K562 (cell line): ENCODE results near the gene DNASE2B. TPM values are rescaled to one million over a fixed set of nuclear protein-coding genes. Genes with fewer than 3 reads are reported as not detected.

Source experiments
- RAD21 ChIP-seq, 2 experiments: fragments of 250-450 bp in 1 of 2; fragments of 450-650 bp in 1 of 2; sonication (Bioruptor Pico) in 1 of 2; formaldehyde crosslinking in 1 of 2; IDR thresholded peaks in 1 of 2; conservative IDR thresholded peaks in 1 of 2; 2 replicates each; pipeline versions ENCODE4 v1.4.0 to v1.8.0; 2020 to 2022; ENCODE audit warnings: mild to moderate bottlenecking in 2 of 2, moderate library complexity in 1 of 2
- SMAD2 ChIP-seq: fragments of 150-350 bp; IDR thresholded peaks from 2 replicates; pipeline ENCODE4 v1.6.1; 2014; ENCODE audit warnings: low read depth, mild to moderate bottlenecking, low read length
- SMAD4 ChIP-seq: fragments of 250-450 bp; sonication (Bioruptor Pico); conservative IDR thresholded peaks from 2 replicates; pipeline ENCODE4 v1.8.0; 2021; ENCODE audit warnings: inconsistent platforms, mild to moderate bottlenecking, moderate library complexity
- SMC3 ChIP-seq: conservative IDR thresholded peaks from 2 replicates; pipeline ENCODE4 v1.6.1; 2011; ENCODE audit warnings: low read depth, low read length, improper control_type of control experiment; ENCODE audit not compliant: insufficient read depth
- ZNF384 ChIP-seq: IDR thresholded peaks from 2 replicates; pipeline ENCODE4 v1.6.1; 2012; ENCODE audit warnings: low read depth, low read length, improper control_type of control experiment
- polyA plus RNA-seq, 8 experiments: library from polyadenylated mRNA; depleted of rRNA in 4 of 8; stranded (reverse) in 5 of 8; unstranded in 3 of 8; fragments of >200 nt; fragmentation: Nextera tagmentation in 2 of 8; fragmentation: Illumina TruSeq in 1 of 8; extraction: Ambion mirVana in 2 of 8; extraction: Trizol in 1 of 8; gene quantifications; 2 replicates each; pipeline versions ENCODE4 v1.2.1 to v1.2.3, GENCODE V29; 2011 to 2014; ENCODE audit warnings: inconsistent platforms in 1 of 8, missing spikeins in 1 of 8
- total RNA-seq, 7 experiments: library from RNA; depleted of rRNA in 6 of 7; stranded (reverse); fragments of >200 nt in 6 of 7; fragmentation: Illumina TruSeq in 2 of 7; extraction: Trizol in 2 of 7; gene quantifications; 2 replicates each; pipeline versions ENCODE4 v1.2.1 to v1.2.3, GENCODE V29; 2011 to 2021; ENCODE audit warnings: low replicate concordance in 1 of 7
- TF ChIP-seq, protein P1 (sequence below): fragments of 450-650 bp; formaldehyde crosslinking; IDR thresholded peaks from 2 replicates; pipeline ENCODE4 v1.4.0; 2020; ENCODE audit warnings: mild to moderate bottlenecking, moderate library complexity
- TF ChIP-seq, protein P2 (sequence below): fragments of 450-650 bp; formaldehyde crosslinking; IDR thresholded peaks from 2 replicates; pipeline ENCODE4 v1.4.0; 2022; ENCODE audit warnings: missing genetic modification characterization
- TF ChIP-seq, protein P3 (sequence below), 3 experiments: IDR thresholded peaks in 2 of 3; conservative IDR thresholded peaks in 1 of 3; 2 replicates each; pipeline ENCODE4 v1.5.1; 2011 to 2012; ENCODE audit warnings: low read length in 3 of 3, mild to moderate bottlenecking in 3 of 3, control low read depth in 2 of 3, improper control_type of control experiment in 1 of 3, inconsistent platforms in 1 of 3, low read depth in 1 of 3, mixed read lengths in 1 of 3, moderate library complexity in 1 of 3; ENCODE audit not compliant: insufficient read depth in 2 of 3

The DNASE2B gene
- total and polyA plus RNA-seq, 9 of the 15 experiments (the other 6 are each of a cell fraction or from before 2014, with no cell fraction given) = not detected

DNA sequence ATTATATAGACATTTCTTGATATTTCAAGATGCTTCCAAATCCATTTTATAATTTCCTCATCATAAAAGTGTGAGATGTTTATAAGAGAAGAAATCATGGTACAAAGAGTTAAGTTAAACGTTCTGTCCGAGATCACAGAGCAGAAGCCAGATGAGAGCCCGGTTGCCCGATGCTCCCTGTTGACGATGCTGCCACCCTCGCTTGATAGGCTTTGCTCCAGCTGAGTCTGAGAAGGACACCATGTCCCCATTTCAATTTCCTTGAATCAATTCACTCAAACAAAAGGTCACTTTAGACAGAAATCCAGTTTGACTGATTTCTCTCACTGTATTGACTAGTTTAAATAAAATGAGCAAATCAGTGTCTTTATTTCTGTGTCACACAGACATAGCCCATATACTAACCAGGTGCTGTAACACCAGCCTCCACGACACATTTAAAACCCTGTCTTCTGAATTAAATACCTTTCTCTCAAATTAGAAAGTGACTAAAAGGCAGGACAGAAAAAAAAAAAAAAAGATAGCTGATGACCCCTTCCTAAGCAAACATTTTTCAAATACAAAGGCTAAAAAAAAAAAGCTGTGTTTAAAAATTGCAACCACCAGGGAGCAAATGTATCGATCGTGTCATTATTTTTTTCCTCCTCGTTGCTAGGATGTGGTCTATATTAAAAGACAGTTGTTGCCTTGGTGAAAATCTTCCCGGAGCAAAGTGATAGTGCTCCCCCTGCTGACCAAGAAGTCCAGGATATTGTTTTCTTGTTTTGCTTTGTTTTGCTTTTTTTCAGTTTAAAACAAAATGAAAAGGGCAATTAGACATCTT is 35.2 kb downstream of the DNASE2B start (continued):
- TF ChIP-seq ZNF384 (peak; percentile 16; the same call in 1 of the 2 replicates), SMAD4 (CRISPR knock-in tag) (no peak), RAD21 (CRISPR knock-in tag; conservative IDR thresholded peaks at IDR 0.05 in 1 of 2, IDR thresholded peaks at IDR 0.05 in 1 of 2) (peak; percentile 90 to 94), SMC3 (peak; percentile 58; the same call in 1 of the 2 replicates), SMAD2 (no peak)
- TF ChIP-seq, protein P1, sequence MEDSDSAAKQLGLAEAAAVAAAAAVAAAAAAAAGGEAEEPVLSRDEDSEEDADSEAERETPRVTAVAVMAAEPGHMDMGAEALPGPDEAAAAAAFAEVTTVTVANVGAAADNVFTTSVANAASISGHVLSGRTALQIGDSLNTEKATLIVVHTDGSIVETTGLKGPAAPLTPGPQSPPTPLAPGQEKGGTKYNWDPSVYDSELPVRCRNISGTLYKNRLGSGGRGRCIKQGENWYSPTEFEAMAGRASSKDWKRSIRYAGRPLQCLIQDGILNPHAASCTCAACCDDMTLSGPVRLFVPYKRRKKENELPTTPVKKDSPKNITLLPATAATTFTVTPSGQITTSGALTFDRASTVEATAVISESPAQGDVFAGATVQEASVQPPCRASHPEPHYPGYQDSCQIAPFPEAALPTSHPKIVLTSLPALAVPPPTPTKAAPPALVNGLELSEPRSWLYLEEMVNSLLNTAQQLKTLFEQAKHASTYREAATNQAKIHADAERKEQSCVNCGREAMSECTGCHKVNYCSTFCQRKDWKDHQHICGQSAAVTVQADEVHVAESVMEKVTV (CRISPR knock-in tag) = peak; percentile 90
- TF ChIP-seq, protein P2, sequence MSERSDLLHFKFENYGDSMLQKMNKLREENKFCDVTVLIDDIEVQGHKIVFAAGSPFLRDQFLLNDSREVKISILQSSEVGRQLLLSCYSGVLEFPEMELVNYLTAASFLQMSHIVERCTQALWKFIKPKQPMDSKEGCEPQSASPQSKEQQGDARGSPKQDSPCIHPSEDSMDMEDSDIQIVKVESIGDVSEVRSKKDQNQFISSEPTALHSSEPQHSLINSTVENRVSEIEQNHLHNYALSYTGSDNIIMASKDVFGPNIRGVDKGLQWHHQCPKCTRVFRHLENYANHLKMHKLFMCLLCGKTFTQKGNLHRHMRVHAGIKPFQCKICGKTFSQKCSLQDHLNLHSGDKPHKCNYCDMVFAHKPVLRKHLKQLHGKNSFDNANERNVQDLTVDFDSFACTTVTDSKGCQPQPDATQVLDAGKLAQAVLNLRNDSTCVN (CRISPR knock-in tag) = no peak
- TF ChIP-seq, protein P3, sequence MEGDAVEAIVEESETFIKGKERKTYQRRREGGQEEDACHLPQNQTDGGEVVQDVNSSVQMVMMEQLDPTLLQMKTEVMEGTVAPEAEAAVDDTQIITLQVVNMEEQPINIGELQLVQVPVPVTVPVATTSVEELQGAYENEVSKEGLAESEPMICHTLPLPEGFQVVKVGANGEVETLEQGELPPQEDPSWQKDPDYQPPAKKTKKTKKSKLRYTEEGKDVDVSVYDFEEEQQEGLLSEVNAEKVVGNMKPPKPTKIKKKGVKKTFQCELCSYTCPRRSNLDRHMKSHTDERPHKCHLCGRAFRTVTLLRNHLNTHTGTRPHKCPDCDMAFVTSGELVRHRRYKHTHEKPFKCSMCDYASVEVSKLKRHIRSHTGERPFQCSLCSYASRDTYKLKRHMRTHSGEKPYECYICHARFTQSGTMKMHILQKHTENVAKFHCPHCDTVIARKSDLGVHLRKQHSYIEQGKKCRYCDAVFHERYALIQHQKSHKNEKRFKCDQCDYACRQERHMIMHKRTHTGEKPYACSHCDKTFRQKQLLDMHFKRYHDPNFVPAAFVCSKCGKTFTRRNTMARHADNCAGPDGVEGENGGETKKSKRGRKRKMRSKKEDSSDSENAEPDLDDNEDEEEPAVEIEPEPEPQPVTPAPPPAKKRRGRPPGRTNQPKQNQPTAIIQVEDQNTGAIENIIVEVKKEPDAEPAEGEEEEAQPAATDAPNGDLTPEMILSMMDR (IDR thresholded peaks at IDR 0.05 in 2 of 3, conservative IDR thresholded peaks at IDR 0.05 in 1 of 3; ENCODE audit: insufficient read depth in 2 of 3, low read depth in 1 of 3, low read length in 3 of 3) = peak; percentile 53 to 78 (median 68); a peak in 5 of 6 replicates
- TF ChIP-seq, all 486 proteins: peak for 10
